ENCODE results near the gene OSCP1. TPM values are rescaled to one million over a fixed set of nuclear protein-coding genes. Genes with fewer than 3 reads are reported as not detected.

Gene OSCP1
- total RNA-seq, 6 experiments from 2014 or later = 6.0 to 11.0 (median 7.2) TPM

- Mint-ChIP-seq H3K4me3 (no peak overlapping the region), H3K9me3 (no peaks in the 10 kb centered on the region), H3K27ac (no peak overlapping the region), H3K36me3 (ENCODE audit: low read depth) (peaks cover 5% of the 10 kb centered on the region; the same call in 1 of the 2 replicates), H3K27me3 (ENCODE audit: insufficient read depth) (peaks cover 3% of the 10 kb centered on the region), H3K4me1 (ENCODE audit: low read depth) (peaks cover 21% of the 10 kb centered on the region)
- no peak for DNase-seq
- no peak for TF ChIP-seq CTCF (IDR thresholded peaks at IDR 0.05)
Observed at GRCh38 chr1:36400514-36400824, 49.8 kb downstream of the OSCP1 start.

GRCh38 chr1:36398370-36398977, 51.8 kb downstream of the OSCP1 start:
- peaks cover 21% of the 10 kb centered on the region for H3K4me1 Mint-ChIP-seq (ENCODE audit: low read depth)
- peaks cover 5% of the 10 kb centered on the region; the same call in 1 of the 2 replicates for H3K36me3 Mint-ChIP-seq (ENCODE audit: low read depth)
- DNase-seq = no peak
- H3K27me3 Mint-ChIP-seq (ENCODE audit: insufficient read depth) = peaks cover 3% of the 10 kb centered on the region
- no peaks in the 10 kb centered on the region for H3K9me3 Mint-ChIP-seq
- peak overlapping the region; percentile 98 for H3K27ac Mint-ChIP-seq
- peak overlapping the region; percentile 95 for H3K4me3 Mint-ChIP-seq
- no peak for TF ChIP-seq CTCF (IDR thresholded peaks at IDR 0.05)

- Mint-ChIP-seq H3K4me1 (ENCODE audit: low read depth) (peaks cover 21% of the 10 kb centered on the region), H3K36me3 (ENCODE audit: low read depth) (peaks cover 5% of the 10 kb centered on the region; the same call in 1 of the 2 replicates), H3K4me3 (peak within 1 kb of the TSS; percentile 95), H3K27me3 (ENCODE audit: insufficient read depth) (peaks cover 3% of the 10 kb centered on the region), H3K9me3 (no peaks in the 10 kb centered on the region), H3K27ac (peak within 1 kb of the TSS; percentile 98)
- peak; percentile 92 for DNase-seq
- no peak for TF ChIP-seq CTCF (IDR thresholded peaks at IDR 0.05)
Observed at GRCh38 chr1:36397378-36398230, 52.6 kb downstream of the OSCP1 start, which contains the start of gene LSM10. LSM10 (minus strand) TSS chr1:36397908; CDS start chr1:36394129, 3,779 bp downstream.

GRCh38 chr1:36397083-36397377, 53.2 kb downstream of the OSCP1 start:
- Mint-ChIP-seq H3K27me3 (ENCODE audit: insufficient read depth) (peaks cover 3% of the 10 kb centered on the region), H3K9me3 (no peaks in the 10 kb centered on the region), H3K4me3 (peak overlapping the region; percentile 95), H3K27ac (peak overlapping the region; percentile 98), H3K36me3 (ENCODE audit: low read depth) (peaks cover 5% of the 10 kb centered on the region; the same call in 1 of the 2 replicates), H3K4me1 (ENCODE audit: low read depth) (peaks cover 21% of the 10 kb centered on the region)
- no peak for DNase-seq
- no peak for TF ChIP-seq CTCF (IDR thresholded peaks at IDR 0.05)

- Mint-ChIP-seq H3K27ac (peak overlapping the region; percentile 98), H3K9me3 (no peaks in the 10 kb centered on the region), H3K36me3 (ENCODE audit: low read depth) (peaks cover 9% of the 10 kb centered on the region), H3K27me3 (ENCODE audit: insufficient read depth) (peaks cover 3% of the 10 kb centered on the region), H3K4me1 (ENCODE audit: low read depth) (peaks cover 21% of the 10 kb centered on the region), H3K4me3 (peak overlapping the region; percentile 95)
- DNase-seq = no peak
- no peak for TF ChIP-seq CTCF (IDR thresholded peaks at IDR 0.05)
Observed at GRCh38 chr1:36396359-36396758, 53.9 kb downstream of the OSCP1 start.

All from HFFc6 (cell line).